Kidney (tissue), 14 donors: ENCODE results near the gene AFF3. TPM values are rescaled to one million over a fixed set of nuclear protein-coding genes. Genes with fewer than 3 reads are reported as not detected.

Experiments used
- DNase-seq, 5 donors: peaks; one replicate each; pipeline ENCODE4 v3.0.0-alpha.2; 2013 to 2020
- FAIRE-seq: peaks from 2 replicates; lab custom pipeline; 2012; peaks lifted over from hg19 to GRCh38; lab: Jason Lieb, UNC
- H3K27ac ChIP-seq, 2 donors: one replicate each; pipeline ENCODE4 v1.7.0; 2013; ENCODE audit warnings: low read depth in 2 of 2, low read length in 2 of 2, inconsistent platforms in 1 of 2
- H3K27me3 ChIP-seq: one replicate; pipeline ENCODE4 v1.7.1; 2013; ENCODE audit warnings: low read length, inconsistent platforms; ENCODE audit not compliant: control insufficient read depth, insufficient read depth
- H3K36me3 ChIP-seq, 3 donors: one replicate each; pipeline versions ENCODE4 v1.7.0 to v1.7.1; 2013; ENCODE audit warnings: low read length in 3 of 3, control low read depth in 1 of 3, inconsistent platforms in 1 of 3; ENCODE audit not compliant: insufficient read depth in 3 of 3, control insufficient read depth in 2 of 3
- H3K4me1 ChIP-seq, 3 donors: one replicate each; pipeline versions ENCODE4 v1.7.0 to v1.7.1; 2013; ENCODE audit warnings: low read length in 3 of 3, inconsistent platforms in 1 of 3, low read depth in 1 of 3; ENCODE audit not compliant: control insufficient read depth in 2 of 3, insufficient read depth in 2 of 3
- H3K4me3 ChIP-seq, 3 donors: one replicate each; pipeline versions ENCODE4 v1.7.0 to v1.8.1; 2013; ENCODE audit warnings: low read length in 3 of 3, control low read depth in 1 of 3, inconsistent platforms in 1 of 3
- H3K9ac ChIP-seq, 3 donors: one replicate each; pipeline versions ENCODE4 v1.7.0 to v1.7.1; 2013; ENCODE audit warnings: low read length in 3 of 3, control low read depth in 1 of 3, inconsistent platforms in 1 of 3
- H3K9me3 ChIP-seq, 3 donors: one replicate each; pipeline versions ENCODE4 v1.7.0 to v1.7.1; 2013; ENCODE audit warnings: low read length in 3 of 3, control low read depth in 1 of 3, inconsistent platforms in 1 of 3; ENCODE audit not compliant: control insufficient read depth in 2 of 3, insufficient read depth in 1 of 3
- CTCF ChIP-seq: IDR thresholded peaks from 3 replicates; pipeline ENCODE4 v1.5.1; 2012; ENCODE audit warnings: mild to moderate bottlenecking, moderate library complexity, borderline replicate concordance; ENCODE audit not compliant: insufficient read depth; ENCODE audit errors: extremely low read depth
- intact Hi-C: fragments of 100-400 bp; cut with DNase I; formaldehyde crosslinking; loops from one replicate; pipeline ENCODE4 v1.11.1; 2022
- polyA plus RNA-seq: library from polyadenylated mRNA; stranded (reverse); fragments of 350-450 nt; fragmentation: Illumina TruSeq; extraction: RNeasy Lipid Tissue Mini Kit (QIAGEN cat#74804); gene quantifications from one replicate; pipeline ENCODE4 v1.2.3, GENCODE V29; 2014; ENCODE audit warnings: low read depth, low replicate concordance; ENCODE audit not compliant: insufficient read depth
- total RNA-seq: library from RNA; stranded (reverse); fragmentation: NEBNext Ultra II Directional; extraction: Animal tissue kit (Norgen Biotek cat#: 25700); gene quantifications from one replicate; pipeline ENCODE4 v1.2.1, GENCODE V29; 2021
- donor health status: control.
- donor health status: control.
- donor health status: control.
- donor health status: control.
- donor health status: control.
- donor health status: DM: yes; HTN: yes; CAD: no.
- donor health status: Normal renal cell carcinoma (clear cell type).

Gene AFF3
- total and polyA plus RNA-seq, 2 donors from 2014 or later: 0.65 to 11.0 TPM

- no peak overlapping the region for H3K27ac ChIP-seq
- intact Hi-C loops: no loop called here
- H3K36me3 ChIP-seq: no peaks in the 10 kb centered on the region
- no peak for TF ChIP-seq CTCF
- H3K27me3 ChIP-seq: no peaks in the 10 kb centered on the region
- H3K4me1 ChIP-seq: no peaks in the 10 kb centered on the region
- FAIRE-seq: no peak
- H3K9ac ChIP-seq: no peak overlapping the region
- no peak overlapping the region for H3K4me3 ChIP-seq
- no peaks in the 10 kb centered on the region for H3K9me3 ChIP-seq
- DNase-seq: no peak
Observed at GRCh38 chr2:99961196-99961913, 181.0 kb downstream of the AFF3 start.

GRCh38 chr2:99960790-99961189 lies 181.6 kb downstream of the AFF3 start:
- no peak overlapping the region for H3K27ac ChIP-seq
- H3K27me3 ChIP-seq: no peaks in the 10 kb centered on the region
- no peak overlapping the region for H3K9ac ChIP-seq
- intact Hi-C loops: no loop called here
- DNase-seq (no peak), FAIRE-seq (no peak)
- no peaks in the 10 kb centered on the region for H3K4me1 ChIP-seq
- H3K9me3 ChIP-seq: no peaks in the 10 kb centered on the region
- no peak for TF ChIP-seq CTCF
- no peak overlapping the region for H3K4me3 ChIP-seq
- no peaks in the 10 kb centered on the region for H3K36me3 ChIP-seq

- intact Hi-C loops: no loop called here
- Histone ChIP-seq H3K27ac (no peak overlapping the region), H3K36me3 (no peaks in the 10 kb centered on the region), H3K9ac (no peak overlapping the region), H3K27me3 (no peaks in the 10 kb centered on the region), H3K4me1 (no peaks in the 10 kb centered on the region), H3K4me3 (no peak overlapping the region), H3K9me3 (no peaks in the 10 kb centered on the region)
- FAIRE-seq (no peak), DNase-seq (no peak)
- no peak for TF ChIP-seq CTCF
Observed at GRCh38 chr2:99960291-99960690, 182.1 kb downstream of the AFF3 start.
